DOHH2 (cell line): ENCODE measurements around the gene MTERF4.

Experiments used
- EZH2phosphoT487 ChIP-seq: fragments of 200-600 bp; sonication (generic); IDR thresholded peaks from 2 replicates; pipeline ENCODE4 v1.6.1; 2017; ENCODE audit warnings: borderline replicate concordance, mild to moderate bottlenecking, antibody characterized with exemption, low read length, moderate library complexity, mixed read lengths
- TF ChIP-seq, protein P1 (sequence below): fragments of 200-600 bp; sonication (generic); IDR thresholded peaks from one replicate; pipeline ENCODE4 v1.5.1; 2014; ENCODE audit warnings: antibody characterized with exemption, mild to moderate bottlenecking, low read depth, low read length; ENCODE audit not compliant: poor library complexity, severe bottlenecking

DNA sequence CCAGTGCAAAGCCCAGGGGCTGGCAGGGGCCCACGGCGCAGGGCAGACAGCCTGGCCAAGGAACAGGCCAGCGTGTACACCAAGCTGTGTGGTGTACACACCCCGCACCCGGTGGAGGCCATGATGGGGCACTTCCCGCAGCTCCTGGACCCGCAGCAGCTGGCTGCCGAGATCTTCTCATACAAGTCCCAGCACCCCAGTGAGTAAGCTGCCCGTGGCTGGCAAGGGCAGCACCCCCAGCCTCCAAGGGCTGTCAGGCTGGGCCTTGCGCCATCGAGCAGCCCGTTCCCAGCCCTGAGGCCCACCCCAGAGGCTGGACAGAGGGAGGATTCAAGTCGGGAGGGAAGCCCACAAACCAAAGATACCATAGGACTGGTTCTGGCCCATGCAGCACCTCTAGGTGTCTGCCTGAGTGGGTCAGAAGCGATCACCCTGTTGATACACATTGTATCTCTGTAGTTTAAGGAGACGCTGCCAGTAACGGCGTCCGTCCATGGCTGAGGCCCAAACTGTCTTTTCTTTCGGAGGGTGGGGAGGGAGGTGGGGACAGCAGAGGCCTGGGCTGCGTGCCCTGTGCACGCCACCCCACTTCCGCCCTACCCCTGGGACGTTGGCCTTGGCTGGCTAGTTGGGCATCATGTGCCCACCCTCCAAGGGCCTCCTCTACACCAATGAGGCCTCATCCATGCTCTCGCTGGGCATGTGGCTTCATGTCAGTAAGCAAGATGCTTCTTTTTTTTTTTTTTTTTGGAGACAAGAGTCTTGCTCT is 16.8 kb upstream of the MTERF4 start:
- TF ChIP-seq, protein P1, sequence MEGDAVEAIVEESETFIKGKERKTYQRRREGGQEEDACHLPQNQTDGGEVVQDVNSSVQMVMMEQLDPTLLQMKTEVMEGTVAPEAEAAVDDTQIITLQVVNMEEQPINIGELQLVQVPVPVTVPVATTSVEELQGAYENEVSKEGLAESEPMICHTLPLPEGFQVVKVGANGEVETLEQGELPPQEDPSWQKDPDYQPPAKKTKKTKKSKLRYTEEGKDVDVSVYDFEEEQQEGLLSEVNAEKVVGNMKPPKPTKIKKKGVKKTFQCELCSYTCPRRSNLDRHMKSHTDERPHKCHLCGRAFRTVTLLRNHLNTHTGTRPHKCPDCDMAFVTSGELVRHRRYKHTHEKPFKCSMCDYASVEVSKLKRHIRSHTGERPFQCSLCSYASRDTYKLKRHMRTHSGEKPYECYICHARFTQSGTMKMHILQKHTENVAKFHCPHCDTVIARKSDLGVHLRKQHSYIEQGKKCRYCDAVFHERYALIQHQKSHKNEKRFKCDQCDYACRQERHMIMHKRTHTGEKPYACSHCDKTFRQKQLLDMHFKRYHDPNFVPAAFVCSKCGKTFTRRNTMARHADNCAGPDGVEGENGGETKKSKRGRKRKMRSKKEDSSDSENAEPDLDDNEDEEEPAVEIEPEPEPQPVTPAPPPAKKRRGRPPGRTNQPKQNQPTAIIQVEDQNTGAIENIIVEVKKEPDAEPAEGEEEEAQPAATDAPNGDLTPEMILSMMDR = no peak
- TF ChIP-seq EZH2phosphoT487 = no peak
